Stimulated activated CD4-positive, alpha-beta T cell treated with anti-CD3 and anti-CD28 coated beads, Interleukin-12 subunit alpha, Interleukin-12 subunit beta, amount 100 ng/mL, for 48 hours (primary cell): Measurements from ENCODE around the gene BDKRB1.
"Not testable (repeated sequence)": the region's sequence is repeated elsewhere in the genome, so short reads cannot be mapped to it uniquely, and the experiment has no call there.

Source experiments
- DNase-seq, 3 donors: peaks; one replicate each; pipeline ENCODE4 v3.0.0-alpha.2; 2020; ENCODE audit warnings: low read depth in 2 of 3, low spot score in 1 of 3

BDKRB1 gene

DNA sequence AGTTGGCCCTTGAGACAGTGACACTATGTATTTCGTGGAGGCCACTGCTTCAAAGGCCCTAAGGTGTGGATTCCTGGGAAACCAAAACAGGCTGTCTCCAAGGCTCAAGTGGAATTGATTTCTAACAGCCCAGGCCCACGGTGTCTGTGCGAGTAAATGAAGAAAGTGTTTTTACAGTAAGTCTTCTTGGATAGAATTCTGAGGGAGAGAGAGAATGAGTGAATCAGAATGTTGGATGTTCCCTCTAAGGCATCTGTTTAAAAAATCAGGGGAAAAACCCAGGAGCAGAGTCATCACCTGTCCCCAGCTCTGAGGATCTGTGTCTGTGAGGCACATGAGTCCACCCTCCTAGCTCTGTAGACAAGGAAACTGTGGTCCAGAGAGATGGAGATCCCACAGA lies 22.3 kb upstream of the BDKRB1 start:
- no peak for DNase-seq

DNA sequence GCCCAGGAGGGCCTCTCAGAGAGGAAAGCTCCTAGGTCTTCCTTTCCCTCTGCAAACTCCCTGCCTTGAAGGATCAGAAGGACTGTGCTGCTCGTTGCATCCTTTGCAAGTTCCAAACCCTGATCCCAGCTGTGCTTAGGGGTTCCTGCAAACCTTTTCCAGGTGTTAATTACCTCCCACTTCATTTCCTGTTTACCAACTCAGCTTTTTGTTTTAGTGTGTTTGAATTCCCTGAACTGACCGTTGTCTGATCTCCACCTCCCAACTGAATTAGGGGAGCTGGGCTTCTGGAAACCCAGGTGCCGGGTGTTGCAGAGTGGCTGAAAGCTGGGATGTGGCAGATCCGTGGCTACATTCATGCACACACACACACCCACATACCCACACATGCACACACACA lies 20.6 kb upstream of the BDKRB1 start:
- no peak for DNase-seq

DNA sequence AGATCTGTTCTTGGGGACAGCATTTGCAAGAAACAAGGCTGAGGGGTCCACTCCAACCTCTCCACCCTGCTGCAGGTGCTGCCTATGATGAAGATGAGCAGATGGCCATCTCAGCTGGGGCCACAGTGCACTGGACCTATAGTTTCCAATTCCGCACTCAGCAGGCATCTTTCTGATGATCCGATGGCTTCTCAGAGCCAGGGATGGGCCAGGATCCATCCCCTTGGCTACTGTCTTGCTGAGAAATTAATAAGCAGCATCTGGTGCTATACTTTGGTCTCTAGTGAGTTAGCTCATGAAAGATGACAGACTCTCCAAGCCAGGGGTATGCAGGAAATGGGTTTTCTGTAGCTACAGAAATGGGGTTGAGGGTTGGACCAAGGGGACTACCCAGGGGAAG lies 18.4 kb upstream of the BDKRB1 start:
- no peak for DNase-seq

GRCh38 chr14:96238676-96239265 lies 17.2 kb upstream of the BDKRB1 start:
- DNase-seq, result no peak

- no peak for DNase-seq
Observed at GRCh38 chr14:96239711-96240141, 16.3 kb upstream of the BDKRB1 start.

GRCh38 chr14:96240641-96241040 lies 15.4 kb upstream of the BDKRB1 start:
- no peak for DNase-seq

DNA sequence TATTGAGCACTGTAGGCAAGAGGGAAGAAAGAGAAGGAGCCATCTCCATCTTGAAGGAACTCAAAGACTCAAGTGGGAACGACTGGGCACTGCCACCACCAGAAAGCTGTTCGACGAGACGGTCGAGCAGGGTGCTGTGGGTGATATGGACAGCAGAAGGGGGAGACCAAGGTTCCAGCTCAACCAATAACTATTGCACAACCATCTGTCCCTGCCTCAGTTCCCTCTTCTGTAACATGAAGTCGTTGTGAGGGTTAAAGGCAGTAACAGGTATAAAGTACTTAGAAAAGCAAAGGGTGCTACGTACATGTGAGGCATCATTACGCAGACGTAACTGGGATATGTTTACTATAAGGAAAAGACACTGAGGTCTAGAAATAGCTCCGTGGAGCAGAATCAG lies 13.9 kb upstream of the BDKRB1 start:
- no peak for DNase-seq

DNA sequence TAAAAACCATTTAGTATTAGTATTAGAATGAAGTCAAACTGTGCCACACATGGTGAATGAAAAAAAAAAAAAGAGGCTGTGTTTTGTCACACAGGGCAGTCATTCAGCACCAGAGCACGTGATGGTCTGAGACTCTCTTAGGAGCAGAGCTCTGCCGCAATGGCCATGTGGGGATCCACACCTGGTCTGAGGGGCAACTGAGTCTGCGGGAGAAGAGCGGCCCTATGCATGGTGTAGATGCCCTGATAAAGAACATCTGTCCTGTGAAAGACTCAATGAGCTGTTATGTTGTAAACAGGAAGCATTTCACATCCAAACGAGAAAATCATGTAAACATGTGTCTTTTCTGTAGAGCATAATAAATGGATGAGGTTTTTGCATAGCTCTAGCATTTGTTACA lies 12.2 kb upstream of the BDKRB1 start:
- DNase-seq, result no peak

GRCh38 chr14:96245074-96245473 lies 10.9 kb upstream of the BDKRB1 start:
- DNase-seq, result not testable (repeated sequence)

GRCh38 chr14:96245710-96246538 lies 10.1 kb upstream of the BDKRB1 start:
- DNase-seq, result no peak

GRCh38 chr14:96246539-96246847 lies 9.5 kb upstream of the BDKRB1 start:
- DNase-seq, result no peak

- no peak for DNase-seq
Observed at GRCh38 chr14:96247031-96247430, 9.0 kb upstream of the BDKRB1 start.

GRCh38 chr14:96249029-96249428 lies 7.0 kb upstream of the BDKRB1 start:
- no peak for DNase-seq

- DNase-seq, result no peak
Observed at GRCh38 chr14:96250485-96250884, 5.5 kb upstream of the BDKRB1 start.

- no peak for DNase-seq
Observed at GRCh38 chr14:96251656-96252155, 4.3 kb upstream of the BDKRB1 start.

DNA sequence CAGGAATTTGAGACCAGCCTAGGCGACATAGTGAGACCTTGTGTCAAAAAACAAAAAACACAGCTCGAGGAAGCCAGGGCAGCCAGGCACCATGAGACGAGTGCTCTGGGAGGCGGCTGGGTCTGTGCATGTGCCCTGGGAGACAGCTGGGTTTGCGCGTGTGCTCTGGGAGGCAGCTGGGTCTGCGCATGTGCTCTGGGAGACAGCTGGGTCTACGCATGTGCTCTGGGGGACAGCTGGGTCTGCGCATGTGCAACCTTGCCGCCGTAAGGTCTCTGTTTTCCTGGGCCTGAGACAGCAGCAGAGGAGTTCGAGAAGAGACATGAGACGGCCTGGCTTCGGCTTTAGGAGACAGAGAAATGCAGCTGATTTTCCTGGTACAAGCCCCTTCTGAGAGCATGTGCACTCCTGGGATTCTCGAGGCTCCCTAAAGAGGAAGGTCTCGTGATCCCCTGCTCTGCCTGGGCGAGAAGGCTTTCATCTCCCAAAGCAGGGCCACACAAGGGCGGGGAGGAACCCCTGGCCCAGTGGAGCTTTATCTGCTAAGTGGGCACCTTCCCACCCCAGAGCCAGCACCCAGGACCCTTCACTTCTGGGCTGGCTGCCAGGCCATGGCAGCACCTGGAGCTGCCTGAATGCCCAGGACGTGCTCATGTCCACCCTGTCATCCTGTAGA lies 3.5 kb upstream of the BDKRB1 start:
- no peak for DNase-seq

- DNase-seq, result no peak
Observed at GRCh38 chr14:96252999-96253539, 2.9 kb upstream of the BDKRB1 start.

GRCh38 chr14:96254687-96255086 lies 1.3 kb upstream of the BDKRB1 start:
- no peak for DNase-seq

DNA sequence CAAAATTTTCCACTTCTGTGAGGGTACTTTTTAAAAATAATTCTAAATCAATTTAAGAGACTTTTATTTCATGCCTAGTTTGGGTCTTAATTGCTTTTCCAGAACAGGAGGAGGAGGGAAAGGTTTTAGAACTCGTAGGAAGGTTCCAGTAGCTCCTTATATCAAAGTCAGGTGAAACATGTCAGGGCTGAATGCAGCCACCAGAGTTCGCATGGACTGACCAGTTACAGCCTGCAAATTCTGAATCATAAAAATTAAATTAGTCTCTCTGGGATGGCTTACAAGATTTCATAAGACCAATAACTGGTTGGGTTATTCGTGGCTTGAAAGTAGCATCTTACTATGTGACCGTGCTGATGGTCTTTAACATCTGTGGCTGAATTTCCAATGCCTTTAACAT lies 397 bp downstream of the BDKRB1 start:
- DNase-seq, result no peak

DNA sequence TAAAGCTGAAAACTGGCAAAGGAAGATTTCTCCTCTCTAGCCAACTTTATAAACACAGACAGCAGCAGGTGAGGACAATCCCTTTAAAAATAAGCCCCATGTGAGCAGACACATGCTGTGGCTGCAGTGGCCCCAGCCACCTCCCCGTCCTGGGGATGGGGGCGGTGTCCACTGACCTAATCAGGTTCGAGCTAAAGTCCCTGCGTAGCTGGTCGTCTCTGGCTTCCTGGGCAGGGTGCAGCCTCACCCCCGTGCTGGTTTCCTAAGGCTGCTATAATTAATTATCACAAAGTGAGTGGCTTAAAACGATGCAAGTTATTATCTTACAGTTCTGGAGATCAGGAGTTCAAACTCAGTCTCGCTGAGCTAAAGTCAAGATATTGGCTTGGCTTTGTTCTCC lies 1.0 kb downstream of the BDKRB1 start:
- DNase-seq, result no peak

GRCh38 chr14:96257900-96258299 lies 1.9 kb downstream of the BDKRB1 start:
- DNase-seq, result no peak

DNA sequence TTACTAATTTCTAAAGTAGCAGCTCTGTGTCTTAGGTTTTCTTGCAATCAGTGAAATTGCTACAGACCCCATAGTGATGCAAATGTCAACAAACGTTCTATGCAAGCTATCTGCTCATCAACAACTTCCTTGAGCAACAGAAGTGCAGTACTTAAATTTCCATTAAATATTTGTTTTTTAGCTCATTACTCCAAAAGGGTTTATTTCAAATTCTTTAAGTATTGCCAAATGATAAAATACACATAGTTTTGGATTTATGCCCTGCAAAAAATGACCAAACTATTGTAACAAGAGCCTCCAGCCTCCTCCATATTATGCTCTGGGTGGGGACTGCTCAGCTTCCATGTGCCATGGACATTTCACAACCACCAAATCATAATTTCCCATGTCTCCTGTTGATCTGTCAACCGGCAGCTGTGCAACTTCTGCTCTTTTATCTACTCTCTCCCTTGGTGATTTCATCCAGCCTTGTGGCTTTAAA lies 4.4 kb downstream of the BDKRB1 start:
- DNase-seq, result no peak
